CD14-positive monocyte (primary cell): Measurements from ENCODE around the gene CTNND1. TPM values are rescaled to one million over a fixed set of nuclear protein-coding genes. Genes with fewer than 3 reads are reported as not detected.

Experiments
- DNase-seq, 3 donors: peaks; one replicate each; pipeline ENCODE4 v3.0.0-alpha.2; 2011 to 2022
- H2AFZ ChIP-seq: 2 replicates; pipeline ENCODE4 v1.6.0; 2012; ENCODE audit warnings: mild to moderate bottlenecking, low read depth, low read length, inconsistent platforms; ENCODE audit not compliant: insufficient read depth, poor library complexity, severe bottlenecking
- H3K27ac ChIP-seq, 2 donors: 1 replicate in 1 of 2; 2 replicates in 1 of 2; pipeline ENCODE4 v1.5.1; 2012 to 2013; ENCODE audit warnings: low read length in 2 of 2, control low read depth in 1 of 2, inconsistent platforms in 1 of 2, low read depth in 1 of 2, mild to moderate bottlenecking in 1 of 2
- H3K27me3 ChIP-seq, 2 donors: one replicate each; pipeline versions ENCODE4 v1.6.0 to v1.6.1; 2011 to 2013; ENCODE audit warnings: low read length in 2 of 2; ENCODE audit not compliant: control insufficient read depth in 2 of 2, insufficient read depth in 2 of 2
- H3K36me3 ChIP-seq, 2 donors: replicated peaks in 1 of 2; 1 replicate in 1 of 2; 2 replicates in 1 of 2; pipeline versions ENCODE4 v1.5.1 to v1.6.1; 2012 to 2013; ENCODE audit warnings: low read length in 2 of 2, control low read depth in 1 of 2, inconsistent platforms in 1 of 2, mild to moderate bottlenecking in 1 of 2; ENCODE audit not compliant: insufficient read depth in 2 of 2, control insufficient read depth in 1 of 2
- H3K4me1 ChIP-seq, 2 donors: 1 replicate in 1 of 2; 2 replicates in 1 of 2; pipeline versions ENCODE4 v1.5.1 to v1.6.1; 2012 to 2013; ENCODE audit warnings: low read length in 2 of 2, control low read depth in 1 of 2, inconsistent platforms in 1 of 2, mild to moderate bottlenecking in 1 of 2, moderate library complexity in 1 of 2; ENCODE audit not compliant: insufficient read depth in 2 of 2, control insufficient read depth in 1 of 2
- H3K4me2 ChIP-seq: replicated peaks from 2 replicates; pipeline ENCODE3; 2012; ENCODE audit warnings: low read length, moderate library complexity, mild to moderate bottlenecking; ENCODE audit not compliant: poor library complexity, severe bottlenecking; ENCODE audit errors: extremely low read depth
- H3K4me3 ChIP-seq, 3 experiments: fragments of 200-600 bp in 1 of 3; sonication (generic) in 1 of 3; replicated peaks in 1 of 3; 1 replicate in 2 of 3; 2 replicates in 1 of 3; pipeline ENCODE4 v1.5.1; 2011 to 2013; ENCODE audit warnings: low read length in 3 of 3, mild to moderate bottlenecking in 3 of 3, control low read depth in 2 of 3, low read depth in 2 of 3, inconsistent platforms in 1 of 3, moderate library complexity in 1 of 3
- H3K79me2 ChIP-seq: 2 replicates; pipeline ENCODE4 v1.6.0; 2012; ENCODE audit warnings: mild to moderate bottlenecking, control low read depth, inconsistent platforms, low read length, moderate library complexity; ENCODE audit not compliant: insufficient read depth
- H3K9ac ChIP-seq: 2 replicates; pipeline ENCODE4 v1.6.0; 2017; ENCODE audit warnings: low read length, mild to moderate bottlenecking; ENCODE audit not compliant: insufficient read depth, poor library complexity, severe bottlenecking
- H3K9me3 ChIP-seq, 2 donors: replicated peaks in 1 of 2; 1 replicate in 1 of 2; 2 replicates in 1 of 2; pipeline versions ENCODE4 v1.5.1 to v1.6.1; 2012 to 2013; ENCODE audit warnings: low read length in 2 of 2, control low read depth in 1 of 2; ENCODE audit not compliant: control insufficient read depth in 1 of 2, insufficient read depth in 1 of 2
- H4K20me1 ChIP-seq: 2 replicates; pipeline ENCODE4 v1.6.0; 2012; ENCODE audit warnings: mild to moderate bottlenecking, low read length, control low read depth, moderate library complexity; ENCODE audit not compliant: insufficient read depth
- H3K27ac Mint-ChIP-seq, 7 donors: one replicate each; pipeline ENCODE4 v1.8.0; 2020; ENCODE audit warnings: mild to moderate bottlenecking in 7 of 7, mixed read lengths in 7 of 7, moderate library complexity in 6 of 7, inconsistent platforms in 2 of 7
- H3K27me3 Mint-ChIP-seq, 3 donors: one replicate each; pipeline ENCODE4 v1.8.0; 2021 to 2022; ENCODE audit warnings: low read depth in 3 of 3, mild to moderate bottlenecking in 3 of 3, mixed read lengths in 3 of 3, moderate library complexity in 3 of 3, inconsistent platforms in 1 of 3
- H3K36me3 Mint-ChIP-seq, 2 donors: one replicate each; pipeline ENCODE4 v1.8.0; 2020; ENCODE audit warnings: mixed read lengths in 2 of 2, inconsistent platforms in 1 of 2, mild to moderate bottlenecking in 1 of 2
- H3K4me1 Mint-ChIP-seq: one replicate; pipeline ENCODE4 v1.8.0; 2020; ENCODE audit warnings: mild to moderate bottlenecking, mixed read lengths
- H3K4me3 Mint-ChIP-seq, 2 donors: one replicate each; pipeline ENCODE4 v1.8.0; 2020; ENCODE audit warnings: mild to moderate bottlenecking in 2 of 2, mixed read lengths in 2 of 2, moderate library complexity in 1 of 2
- H3K9me3 Mint-ChIP-seq, 7 donors: one replicate each; pipeline ENCODE4 v1.8.0; 2020 to 2022; ENCODE audit warnings: mixed read lengths in 7 of 7, mild to moderate bottlenecking in 6 of 7, moderate library complexity in 6 of 7, inconsistent platforms in 2 of 7
- WGBS: methylation state at CpG from one replicate; pipeline ENCODE4 v1.1.5; 2013; ENCODE audit warnings: missing lambda C conversion rate; ENCODE audit not compliant: insufficient coverage; 5-methylcytosine and 5-hydroxymethylcytosine counted together
- intact Hi-C, 2 donors: fragments of 100-400 bp; cut with micrococcal nuclease; formaldehyde crosslinking; loops; one replicate each; pipeline versions ENCODE4 v1.15.0 to v1.15.1; 2023
- polyA plus RNA-seq, 3 donors: library from polyadenylated mRNA; depleted of rRNA in 1 of 3; unstranded in 2 of 3; stranded (reverse) in 1 of 3; fragments of 300-500 nt in 2 of 3; fragments of >200 nt in 1 of 3; fragmentation: Illumina TruSeq in 2 of 3; gene quantifications; 1 replicate in 2 of 3; 2 replicates in 1 of 3; pipeline ENCODE4 v1.2.3, GENCODE V29; 2012 to 2021
- TF ChIP-seq, protein P1 (sequence below): fragments of 200-600 bp; IDR thresholded peaks from one replicate; pipeline ENCODE4 v1.8.0; 2022; ENCODE audit warnings: antibody characterized with exemption, mild to moderate bottlenecking

CTNND1 gene
- polyA plus RNA-seq, 3 donors, result 10.8 to 36.0 (median 13.7) TPM

- Histone ChIP-seq H4K20me1 (peaks cover 52% of the 10 kb centered on the region), H3K9me3 (no peaks in the 10 kb centered on the region), H3K4me1 (peaks cover 23 to 27% of the 10 kb centered on the region in 2 donors), H3K36me3 (no peaks in the 10 kb centered on the region), H3K4me3 (no peak overlapping the region), H3K79me2 (peaks cover 76% of the 10 kb centered on the region), H3K4me2 (peak overlapping the region; percentile 86), H2AFZ (no peak overlapping the region), H3K9ac (no peak overlapping the region), H3K27me3 (no peaks in the 10 kb centered on the region), H3K27ac (no peak overlapping the region)
- Mint-ChIP-seq H3K27ac (no peak overlapping the region), H3K36me3 (peaks cover 9 to 21% of the 10 kb centered on the region in 2 donors), H3K9me3 (peaks cover 0 to 2% (median 0%) of the 10 kb centered on the region in 7 donors), H3K4me1 (peaks cover 42% of the 10 kb centered on the region), H3K4me3 (no peak overlapping the region), H3K27me3 (peaks cover 0 to 3% (median 0%) of the 10 kb centered on the region in 3 donors)
- TF ChIP-seq, protein P1, sequence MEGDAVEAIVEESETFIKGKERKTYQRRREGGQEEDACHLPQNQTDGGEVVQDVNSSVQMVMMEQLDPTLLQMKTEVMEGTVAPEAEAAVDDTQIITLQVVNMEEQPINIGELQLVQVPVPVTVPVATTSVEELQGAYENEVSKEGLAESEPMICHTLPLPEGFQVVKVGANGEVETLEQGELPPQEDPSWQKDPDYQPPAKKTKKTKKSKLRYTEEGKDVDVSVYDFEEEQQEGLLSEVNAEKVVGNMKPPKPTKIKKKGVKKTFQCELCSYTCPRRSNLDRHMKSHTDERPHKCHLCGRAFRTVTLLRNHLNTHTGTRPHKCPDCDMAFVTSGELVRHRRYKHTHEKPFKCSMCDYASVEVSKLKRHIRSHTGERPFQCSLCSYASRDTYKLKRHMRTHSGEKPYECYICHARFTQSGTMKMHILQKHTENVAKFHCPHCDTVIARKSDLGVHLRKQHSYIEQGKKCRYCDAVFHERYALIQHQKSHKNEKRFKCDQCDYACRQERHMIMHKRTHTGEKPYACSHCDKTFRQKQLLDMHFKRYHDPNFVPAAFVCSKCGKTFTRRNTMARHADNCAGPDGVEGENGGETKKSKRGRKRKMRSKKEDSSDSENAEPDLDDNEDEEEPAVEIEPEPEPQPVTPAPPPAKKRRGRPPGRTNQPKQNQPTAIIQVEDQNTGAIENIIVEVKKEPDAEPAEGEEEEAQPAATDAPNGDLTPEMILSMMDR, result no peak
- intact Hi-C loops, result loop anchor here in 1 of 2 donors (5.0 kb wide), 1 partner anchor 32 kb away; no protein-coding TSS in a partner anchor
- no CpG with 5 or more reads among the region's 2 CpGs for WGBS
- DNase-seq, result no peak
These were observed 3.4 kb downstream of the CTNND1 start for GRCh38 chr11:57764972-57765371.

- Mint-ChIP-seq H3K27me3 (no peaks in the 10 kb centered on the region), H3K4me1 (peaks cover 41% of the 10 kb centered on the region), H3K27ac (peak overlapping the region in 4 of 7 donors; percentile 60 to 87 (median 75)), H3K36me3 (peaks cover 6 to 26% of the 10 kb centered on the region in 2 donors), H3K9me3 (peaks cover 0 to 2% (median 0%) of the 10 kb centered on the region in 7 donors), H3K4me3 (peak overlapping the region in 1 of 2 donors; percentile 68)
- H4K20me1 ChIP-seq, result peaks cover 69% of the 10 kb centered on the region
- intact Hi-C loops, result no loop called here
- no peak overlapping the region for H3K9ac ChIP-seq
- peak overlapping the region; percentile 19 for H3K4me2 ChIP-seq
- no CpG with 5 or more reads among the region's 1 CpG for WGBS
- no peaks in the 10 kb centered on the region for H3K36me3 ChIP-seq
- TF ChIP-seq, protein P1, result no peak
- H3K79me2 ChIP-seq, result peaks cover 89% of the 10 kb centered on the region
- peak overlapping the region in 1 of 3 experiments; percentile 23 for H3K4me3 ChIP-seq
- peak overlapping the region; percentile 13 for H2AFZ ChIP-seq
- peak overlapping the region in 1 of 2 donors; percentile 70 for H3K27ac ChIP-seq
- no peaks in the 10 kb centered on the region for H3K27me3 ChIP-seq
- no peak for DNase-seq
- H3K9me3 ChIP-seq, result no peaks in the 10 kb centered on the region
- peaks cover 20 to 21% of the 10 kb centered on the region in 2 donors for H3K4me1 ChIP-seq
These were observed 9.2 kb downstream of the CTNND1 start for GRCh38 chr11:57770793-57771192.
